AG08396 (cell line): Measurements from ENCODE around the gene OR51M1.
"Not testable (repeated sequence)": the region's sequence is repeated elsewhere in the genome, so short reads cannot be mapped to it uniquely, and the experiment has no call there.

Experiments used
- DNase-seq: peaks from one replicate; pipeline ENCODE4 v3.0.0; 2012; ENCODE audit warnings: low spot score, mixed read lengths

OR51M1 gene, protein sequence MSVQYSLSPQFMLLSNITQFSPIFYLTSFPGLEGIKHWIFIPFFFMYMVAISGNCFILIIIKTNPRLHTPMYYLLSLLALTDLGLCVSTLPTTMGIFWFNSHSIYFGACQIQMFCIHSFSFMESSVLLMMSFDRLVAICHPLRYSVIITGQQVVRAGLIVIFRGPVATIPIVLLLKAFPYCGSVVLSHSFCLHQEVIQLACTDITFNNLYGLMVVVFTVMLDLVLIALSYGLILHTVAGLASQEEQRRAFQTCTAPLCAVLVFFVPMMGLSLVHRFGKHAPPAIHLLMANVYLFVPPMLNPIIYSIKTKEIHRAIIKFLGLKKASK

DNA sequence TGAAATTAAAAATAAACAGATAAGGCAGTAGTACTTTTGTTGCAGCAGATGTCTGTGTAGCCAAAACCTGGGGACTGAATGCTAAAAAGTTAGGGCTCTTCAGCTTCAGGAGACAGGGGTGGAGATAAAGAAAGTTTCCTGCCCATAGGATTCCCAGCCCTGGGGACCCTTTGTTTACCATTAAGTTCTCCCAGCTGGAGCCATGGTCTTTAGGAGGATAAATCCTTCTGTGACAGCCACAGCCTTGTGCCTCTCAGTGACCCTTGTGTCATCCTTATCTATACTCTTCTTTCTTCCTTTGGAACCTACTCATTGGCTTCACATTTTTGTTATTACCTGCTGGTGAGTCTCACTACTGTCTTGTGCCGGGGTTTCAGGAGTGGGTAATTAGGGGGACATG is at the start of gene OR51M1:
Gene OR51M1 (plus strand): TSS at position 237 of the 400 bp plus-strand sequence. CDS start 5,587 bp downstream, outside the sequence.
- no peak for DNase-seq

DNA sequence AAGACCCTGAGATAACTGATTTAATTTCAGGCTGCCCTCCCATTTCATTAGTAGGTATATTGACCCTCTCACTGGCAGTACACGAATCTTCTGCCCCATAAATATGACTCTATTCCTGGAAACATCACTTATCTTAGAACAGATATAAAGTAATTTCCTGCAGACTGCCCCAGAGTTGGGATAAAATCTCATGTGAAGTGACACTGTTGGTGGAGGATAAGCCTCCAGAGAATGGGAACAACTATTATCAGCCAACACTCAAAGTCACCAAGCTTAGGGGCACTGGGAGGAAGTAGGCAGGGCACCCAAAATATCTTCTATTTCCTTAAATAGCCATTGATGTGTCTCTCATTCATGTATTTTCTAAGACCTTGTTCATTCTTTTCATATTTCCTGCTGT is 48.4 kb upstream of the OR51M1 start:
- DNase-seq: no peak

DNA sequence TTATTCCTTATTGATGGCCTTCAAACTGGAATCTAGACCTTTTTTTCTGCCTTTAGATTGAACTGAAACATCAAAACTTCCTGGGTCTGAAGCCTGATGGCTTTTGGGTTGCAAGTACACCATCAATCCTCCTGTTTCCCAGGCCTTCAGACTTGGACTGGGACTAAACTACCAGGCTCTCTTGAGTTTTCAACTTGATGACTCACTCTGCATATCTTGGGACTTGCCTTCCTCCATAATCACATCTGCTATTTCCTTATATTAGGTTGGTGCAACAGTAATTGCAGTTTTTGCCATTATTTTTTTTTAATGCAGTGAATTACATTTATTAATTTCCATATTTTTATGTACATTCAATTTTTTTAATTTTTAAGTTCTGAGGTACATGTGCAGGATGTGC is 47.3 kb upstream of the OR51M1 start:
- no peak for DNase-seq

DNA sequence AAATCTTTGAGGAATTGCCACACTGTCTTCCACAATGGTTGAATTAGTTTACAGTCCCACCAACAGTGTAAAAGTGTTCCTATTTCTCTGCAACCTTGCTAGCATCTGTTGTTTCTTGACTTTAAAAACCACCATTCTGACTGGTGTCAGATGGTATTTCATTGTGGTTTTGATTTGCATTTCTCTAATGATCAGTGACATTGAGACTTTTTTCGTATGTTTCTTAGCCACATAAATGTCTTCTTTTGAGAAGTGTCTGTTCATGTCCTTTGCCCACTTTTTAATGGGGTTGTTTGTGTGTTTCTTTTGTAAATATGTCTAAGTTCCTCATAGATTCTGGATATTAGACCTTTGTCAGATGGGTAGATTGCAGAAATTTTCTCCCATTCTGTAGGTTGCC is 46.4 kb upstream of the OR51M1 start:
- not testable (repeated sequence) for DNase-seq

DNA sequence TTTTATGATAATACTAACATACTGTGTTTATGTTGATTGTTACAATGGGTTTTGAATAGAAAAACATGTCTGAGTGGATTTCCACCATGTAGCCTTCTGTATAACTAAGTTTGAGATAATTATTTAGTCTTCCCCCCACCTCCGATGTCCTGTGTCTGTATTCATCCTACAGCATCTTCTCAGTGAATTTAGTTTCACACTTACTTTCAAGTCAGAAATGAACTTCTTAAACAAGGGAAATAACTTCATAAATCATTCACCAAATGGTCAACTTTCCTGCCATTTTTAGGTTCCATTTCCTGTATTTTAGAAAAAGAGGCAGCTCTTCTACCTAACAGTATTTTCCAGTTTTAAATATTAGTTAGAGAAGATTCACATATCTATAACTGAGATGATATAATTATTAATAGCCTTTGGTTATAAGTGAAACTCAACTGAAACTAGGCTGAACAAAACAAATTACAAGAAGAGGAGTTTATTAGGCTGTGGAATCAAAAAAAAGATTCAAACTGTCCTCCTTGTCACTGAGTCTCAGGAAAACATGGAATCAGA is 43.8 kb upstream of the OR51M1 start:
- no peak for DNase-seq

DNA sequence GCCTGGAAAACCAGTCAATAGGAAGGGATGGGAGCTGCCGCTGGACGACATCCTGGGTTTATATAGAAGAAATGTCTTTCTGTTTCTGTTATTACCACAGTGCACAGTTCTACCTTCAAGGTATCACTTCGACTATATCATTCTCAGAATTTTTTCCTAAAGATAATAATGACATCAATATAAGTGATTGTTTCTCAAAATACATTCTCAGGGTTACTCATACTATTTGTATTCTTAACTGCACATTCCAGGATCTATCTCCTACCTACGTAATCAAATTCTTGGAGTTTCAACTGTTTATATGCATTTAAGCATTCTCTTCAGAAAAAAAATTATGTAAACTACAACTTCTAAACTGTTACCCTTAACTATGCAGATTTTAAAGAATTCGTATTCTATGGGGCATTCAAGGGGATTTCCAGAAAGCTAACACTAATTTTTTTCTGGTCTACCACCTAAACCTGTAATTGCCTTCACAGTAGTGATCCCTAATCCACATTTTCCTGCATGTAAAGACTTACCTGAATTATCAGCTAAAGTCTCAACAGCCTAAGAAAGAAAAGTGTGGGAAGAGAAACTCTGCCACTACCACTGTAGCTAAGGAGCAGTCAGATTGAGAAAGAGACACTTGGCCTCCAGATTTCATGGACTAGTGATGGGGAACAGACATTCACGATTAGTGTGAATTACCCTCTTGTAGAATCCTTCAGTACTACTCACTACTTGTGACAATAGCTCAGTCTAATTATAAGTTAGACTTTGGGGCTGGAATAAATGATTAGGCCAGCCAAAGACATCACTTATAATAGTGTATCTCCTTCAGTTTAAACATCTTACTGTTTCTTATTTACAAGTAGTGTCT is 39.9 kb upstream of the OR51M1 start, which contains the start of gene OR51B5:
Gene OR51B5 (minus strand): TSS at position 51 of the 862 bp plus-strand sequence. CDS start 0 bp downstream, at position 51.
- DNase-seq: no peak

DNA sequence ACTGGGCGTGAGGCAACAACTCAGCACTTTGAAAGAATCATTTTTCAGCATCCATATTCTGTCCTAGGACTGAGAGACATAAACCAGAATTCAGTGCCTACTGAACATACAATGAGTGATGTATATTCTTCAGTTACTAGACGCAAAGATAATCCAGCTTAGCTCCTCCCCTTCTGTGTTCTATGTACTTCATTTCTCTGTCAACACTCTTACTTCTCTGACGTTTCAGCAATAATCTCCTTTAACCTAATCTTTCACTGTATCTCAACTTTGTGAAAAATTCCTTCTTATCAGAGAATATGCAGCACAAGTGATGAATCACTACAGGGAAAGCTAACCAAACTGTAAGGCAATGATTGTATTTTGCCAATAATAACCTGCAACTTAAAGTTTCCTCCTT is 37.8 kb upstream of the OR51M1 start:
- DNase-seq: no peak

DNA sequence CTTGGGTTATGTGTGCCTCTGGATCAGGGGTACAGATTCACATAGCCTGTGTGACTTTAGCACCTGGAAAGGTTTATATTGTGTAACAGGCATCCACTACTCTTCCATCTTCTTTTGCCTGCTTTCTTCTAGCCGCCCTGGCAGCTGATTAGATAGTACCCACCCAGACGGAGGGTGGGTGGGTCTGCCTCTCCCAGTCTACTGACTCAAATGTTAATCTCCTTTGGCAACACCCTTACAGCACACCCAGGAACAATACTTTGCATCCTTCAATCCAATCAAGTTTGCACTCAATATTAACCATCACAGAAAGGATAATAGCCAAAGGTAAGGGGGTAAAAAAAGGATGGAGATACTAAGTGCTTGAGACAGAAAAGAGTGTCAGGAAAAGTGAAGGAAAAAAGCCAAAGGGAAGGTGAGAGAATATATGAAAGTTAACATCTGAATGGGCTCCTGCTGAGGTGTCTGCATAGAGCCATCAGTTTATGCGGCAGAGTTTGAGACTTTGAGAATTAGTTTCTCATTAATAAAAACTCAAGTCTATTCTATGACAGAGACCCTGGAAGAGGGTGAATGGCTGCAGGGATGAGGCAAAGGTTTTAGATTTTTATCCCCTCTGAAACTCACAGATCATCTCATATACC is 34.9 kb upstream of the OR51M1 start:
- DNase-seq: no peak

DNA sequence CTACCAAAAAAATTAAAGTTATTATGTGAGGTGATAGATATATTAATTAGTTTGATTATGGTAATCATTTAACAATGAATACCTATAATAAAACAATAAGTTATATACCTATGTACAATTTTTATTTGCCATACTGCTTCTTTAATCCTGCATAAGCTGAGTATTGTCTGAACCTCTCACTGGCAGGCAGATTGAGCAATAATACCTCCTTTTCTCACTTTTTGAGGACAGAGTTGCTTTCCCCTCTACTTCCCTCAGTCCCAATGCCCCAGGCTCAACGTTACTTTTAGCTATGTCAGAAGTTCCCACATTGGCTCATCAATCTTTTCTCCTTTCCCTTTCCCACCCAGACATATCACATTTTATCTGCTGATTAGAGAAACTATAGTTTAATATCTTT is 34.1 kb upstream of the OR51M1 start:
- DNase-seq: no peak

DNA sequence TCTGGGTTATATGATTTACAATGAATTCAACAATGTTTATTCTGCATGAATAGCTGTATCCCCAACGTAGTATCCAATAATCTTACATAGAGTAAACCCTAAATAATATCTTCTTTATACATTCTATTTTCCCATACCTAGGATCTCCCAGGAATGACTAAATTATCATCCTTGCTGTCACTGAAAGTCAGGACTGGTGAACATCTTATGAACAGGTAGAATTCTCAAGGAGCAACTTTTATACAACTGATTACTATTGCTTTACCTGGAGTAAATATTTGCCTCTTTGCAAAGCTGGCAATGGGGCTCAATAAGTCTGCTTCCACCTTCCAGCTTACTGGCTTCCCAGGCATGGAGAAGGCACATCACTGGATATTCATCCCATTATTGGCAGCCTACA is 32.4 kb upstream of the OR51M1 start, which contains the start of gene OR51B6:
Gene OR51B6 (plus strand): TSS at position 301 of the 400 bp plus-strand sequence. CDS start 0 bp downstream, at position 301.
- no peak for DNase-seq

DNA sequence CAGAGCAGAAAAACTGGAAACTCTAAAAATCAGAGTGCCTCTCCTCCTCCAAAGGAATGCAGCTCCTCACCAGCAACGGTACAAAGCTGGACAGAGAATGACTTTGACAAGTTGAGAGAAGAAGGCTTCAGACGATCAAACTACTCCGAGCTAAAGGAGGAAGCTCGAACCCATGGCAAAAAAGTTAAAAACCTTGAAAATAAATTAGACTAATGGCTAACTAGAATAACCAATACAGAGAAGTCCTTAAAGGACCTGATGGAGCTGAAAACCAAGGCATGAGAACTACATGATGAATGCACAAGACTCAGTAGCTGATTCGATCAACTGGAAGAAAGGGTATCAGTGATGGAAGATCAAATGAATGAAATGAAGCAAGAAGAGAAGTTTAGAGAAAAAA is 27.6 kb upstream of the OR51M1 start:
- not testable (repeated sequence) for DNase-seq

DNA sequence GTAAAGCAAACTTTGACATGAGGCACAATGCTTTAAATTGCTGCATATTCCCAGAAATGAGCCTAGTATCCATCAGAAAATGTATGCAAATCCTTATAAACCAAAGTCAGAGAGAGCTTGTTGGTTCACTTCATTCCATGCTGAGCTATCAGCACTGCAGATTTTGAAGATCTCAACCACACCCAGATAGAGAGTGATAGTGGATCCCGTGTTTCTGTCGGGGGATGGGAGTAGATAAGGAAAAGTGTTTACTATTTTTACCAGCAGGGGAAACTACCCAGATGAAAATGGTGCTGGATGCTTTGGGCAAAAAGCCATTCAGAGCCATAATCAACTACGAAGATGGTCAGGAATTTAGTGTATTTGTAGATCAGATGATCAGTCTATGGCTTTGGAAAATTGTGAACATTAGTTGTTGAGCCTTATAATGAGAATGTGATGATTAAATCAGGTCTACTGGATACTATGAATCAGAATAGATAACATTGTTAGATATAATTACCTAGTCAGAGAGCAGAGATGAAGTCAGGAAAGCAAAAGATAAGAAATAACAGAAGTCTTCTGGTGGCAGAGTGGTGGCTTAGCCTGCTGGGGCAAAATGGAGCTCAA is 21.5 kb upstream of the OR51M1 start:
- DNase-seq: no peak

DNA sequence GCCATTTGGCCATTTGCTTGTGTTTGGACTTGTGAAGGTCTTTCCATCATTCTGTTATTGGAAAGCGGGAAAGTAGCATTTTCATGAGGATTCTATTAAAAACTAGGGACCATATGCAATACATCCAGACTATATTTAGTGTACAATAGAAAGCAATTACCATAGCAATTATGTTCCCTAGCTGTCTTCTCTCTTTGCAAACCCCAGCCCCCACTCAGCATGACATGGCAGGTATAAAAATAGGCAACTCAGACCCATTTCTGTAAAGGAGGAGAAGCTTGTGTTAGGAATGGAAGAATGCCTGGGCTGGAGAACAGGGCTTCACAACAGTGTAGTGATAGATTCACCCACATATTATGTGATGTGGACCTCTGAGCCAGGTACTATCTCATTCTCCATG is 19.9 kb upstream of the OR51M1 start:
- no peak for DNase-seq

DNA sequence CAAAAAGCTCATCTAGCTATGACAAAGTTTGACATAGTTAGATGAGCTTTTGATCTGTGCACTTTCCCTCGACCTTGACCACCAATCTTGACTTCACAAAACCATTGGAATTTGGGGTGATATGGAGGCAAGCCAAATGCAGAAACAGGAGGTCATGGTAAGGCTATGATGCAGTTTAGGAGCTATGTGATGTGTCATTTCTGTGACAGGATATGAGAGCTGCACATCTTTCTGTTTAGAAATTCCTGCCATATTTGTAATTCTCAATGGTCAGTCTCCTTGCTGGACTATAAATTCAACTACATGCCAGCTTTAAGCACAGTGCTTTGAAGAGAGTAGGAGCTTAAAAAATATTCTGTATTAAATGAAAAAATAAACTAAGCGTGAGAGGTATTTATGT is 19.4 kb upstream of the OR51M1 start:
- peak; percentile 72 for DNase-seq

DNA sequence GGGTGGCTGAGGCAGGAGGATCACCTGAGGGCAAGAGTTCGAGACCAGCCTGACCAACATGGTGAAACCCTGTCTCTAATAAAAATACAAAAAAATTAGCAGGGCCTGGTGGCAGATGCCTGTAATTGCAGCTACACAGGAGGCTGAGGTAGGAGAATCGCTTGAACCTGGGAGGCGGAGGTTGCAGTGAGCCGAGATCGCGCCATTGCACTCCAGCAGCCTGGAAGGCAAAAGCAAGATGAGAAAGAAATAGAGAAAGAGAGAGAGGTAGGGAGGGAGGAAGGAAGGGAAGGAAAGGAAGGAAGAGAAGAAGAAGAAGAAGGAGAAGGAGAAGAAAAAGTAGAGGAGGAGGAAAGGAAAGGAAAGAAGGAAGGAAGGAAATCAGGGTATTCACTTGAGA is 17.2 kb upstream of the OR51M1 start:
- DNase-seq: not testable (repeated sequence)

DNA sequence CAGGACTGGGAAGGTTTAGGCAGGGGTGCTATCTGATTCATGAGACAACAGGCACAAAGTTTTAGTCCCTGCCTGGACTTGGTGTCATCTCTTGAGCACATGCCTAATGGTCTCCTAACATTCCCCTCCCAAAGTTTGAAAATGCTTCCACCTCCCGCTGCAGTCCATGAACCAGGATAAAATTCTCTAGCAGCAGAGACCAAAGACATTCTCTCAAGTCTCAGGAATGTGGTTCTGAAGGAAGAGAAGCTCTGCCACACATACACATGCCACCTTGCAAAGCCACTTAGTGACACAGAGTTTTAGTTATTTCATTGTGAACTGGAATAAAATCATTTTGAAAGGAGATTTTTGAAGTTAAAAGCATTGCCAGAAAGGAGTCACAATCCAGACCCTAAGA is 16.8 kb upstream of the OR51M1 start:
- no peak for DNase-seq

DNA sequence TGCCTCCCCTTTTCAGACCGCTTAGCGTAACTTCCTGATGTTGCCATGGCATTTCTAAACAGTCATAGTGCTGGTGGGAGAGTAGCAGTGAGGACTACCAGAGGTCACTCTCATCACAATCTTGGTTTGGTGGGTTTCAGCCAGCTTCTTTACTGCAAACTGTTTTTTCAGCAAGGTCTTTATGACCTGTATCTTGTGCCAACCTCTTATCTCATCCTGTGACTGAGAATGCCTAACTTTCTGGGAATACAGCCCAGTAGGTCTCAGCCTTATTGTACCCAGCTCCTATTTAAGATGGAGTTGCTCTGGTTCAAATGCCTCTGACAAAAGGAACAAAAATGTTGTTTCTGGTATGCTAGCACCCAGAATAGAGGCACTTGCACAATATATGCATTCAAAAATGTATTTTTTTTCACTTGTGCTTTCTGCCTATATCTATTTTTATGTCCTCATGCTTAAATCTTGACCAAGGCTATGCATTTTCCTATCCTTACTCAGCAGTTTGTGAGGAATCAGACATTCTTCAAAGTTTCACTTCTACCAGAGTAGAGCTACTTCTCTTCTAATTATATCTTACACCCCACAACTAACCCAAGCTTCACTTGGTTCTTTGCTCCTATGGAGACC is 16.1 kb upstream of the OR51M1 start:
- no peak for DNase-seq

DNA sequence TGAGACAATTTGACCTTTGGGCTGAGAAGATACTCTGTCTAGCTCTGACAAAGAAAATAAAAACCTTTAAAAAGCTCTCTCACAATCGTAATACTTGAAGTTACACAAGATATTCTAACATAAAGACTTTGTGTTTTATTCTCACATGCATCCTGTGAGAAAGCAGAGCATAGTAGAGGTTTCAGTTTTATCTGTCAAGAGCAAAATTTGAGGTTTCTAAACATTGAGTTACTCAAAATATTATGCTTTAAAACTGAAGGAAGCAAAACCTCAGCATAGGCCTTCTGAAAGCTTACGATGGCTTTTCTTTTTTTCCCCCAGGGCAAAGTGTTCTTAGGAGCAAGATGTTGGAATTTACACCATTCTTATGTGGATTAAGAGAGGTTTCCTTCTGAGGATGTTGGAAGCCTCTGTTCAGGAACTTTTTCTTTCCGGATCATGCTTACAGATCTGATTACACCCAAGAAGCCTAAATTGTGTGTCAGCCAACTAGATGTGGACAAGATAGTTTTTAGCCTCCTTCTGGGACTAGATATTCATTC is 15.0 kb upstream of the OR51M1 start:
- DNase-seq: no peak

DNA sequence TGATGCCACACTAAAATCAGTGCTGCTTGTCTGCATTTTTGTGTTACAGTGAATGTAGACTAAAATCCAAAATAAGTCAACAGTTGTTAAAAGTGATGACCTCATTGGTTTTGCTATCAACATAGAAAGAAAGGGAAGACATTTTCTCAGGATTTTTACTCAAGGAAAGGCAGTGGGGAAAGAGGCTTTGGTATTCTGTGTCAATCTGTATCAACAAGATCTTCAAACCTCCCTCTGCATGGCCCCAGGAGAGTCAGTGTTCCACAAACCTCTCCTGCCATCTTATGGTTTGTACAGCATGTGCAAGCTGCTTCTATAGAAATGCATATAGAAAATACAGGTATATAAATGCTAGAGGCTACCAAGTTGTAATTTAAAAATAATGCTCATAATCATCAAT is 13.8 kb upstream of the OR51M1 start:
- peak; percentile 55 for DNase-seq

DNA sequence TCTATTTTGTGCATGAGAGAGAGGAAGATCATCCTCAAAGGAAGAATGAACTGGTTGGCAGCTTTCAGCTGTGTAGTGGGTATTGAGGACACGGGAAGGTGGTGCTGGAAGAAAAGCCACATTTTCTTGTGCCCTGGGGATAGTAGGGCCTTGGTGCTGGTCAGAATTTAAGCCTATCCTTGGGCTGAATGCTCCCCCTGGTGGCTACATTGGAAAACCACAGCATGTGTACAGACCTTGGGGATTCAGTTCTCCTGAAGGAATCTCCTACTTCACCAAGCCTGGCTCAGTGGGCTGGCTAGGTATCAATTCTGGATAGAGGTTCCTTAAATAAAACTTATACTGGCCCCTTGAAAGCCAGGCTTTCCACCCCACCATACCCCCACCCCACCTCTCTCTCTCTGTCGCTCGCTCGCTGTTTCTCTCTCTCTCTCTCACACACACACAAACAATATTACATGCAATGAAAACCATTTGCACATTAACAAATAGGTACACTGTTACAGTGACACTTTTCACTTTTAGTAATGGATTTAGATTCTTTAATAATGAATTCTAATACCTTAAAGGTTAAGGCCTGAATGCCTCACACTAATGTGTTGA is 2.8 kb upstream of the OR51M1 start:
- peak; percentile 70 for DNase-seq

DNA sequence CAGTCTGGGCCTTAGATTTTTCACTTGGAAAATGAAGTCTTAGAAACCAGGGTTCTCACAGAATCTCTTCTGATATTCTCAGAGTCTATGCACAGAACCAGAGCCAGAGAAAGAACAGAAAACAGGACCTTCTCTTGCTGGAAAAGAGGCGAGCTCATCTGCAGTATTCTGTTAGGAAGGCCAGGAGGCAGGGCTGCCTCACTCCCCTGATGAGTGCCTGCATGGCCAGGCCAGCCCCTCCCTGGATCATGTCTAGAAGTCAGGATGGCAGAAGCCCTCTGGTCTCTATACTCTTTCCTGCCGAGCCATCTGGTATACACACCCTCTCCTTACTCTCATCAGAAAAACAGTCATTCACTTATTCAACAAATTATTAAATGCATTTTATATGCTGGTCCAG is 723 bp downstream of the OR51M1 start:
- no peak for DNase-seq
